WERI-Rb-1 (cell line): ENCODE results near the gene MLX.

Source experiments
- DNase-seq: peaks from one replicate; pipeline ENCODE4 v3.0.0-alpha.2; 2020
- H3K27ac ChIP-seq: fragments of 250-450 bp; sonication (Bioruptor Pico); 2 replicates; pipeline ENCODE4 v1.5.1; 2020; ENCODE audit warnings: mild to moderate bottlenecking, moderate library complexity
- H3K27me3 ChIP-seq: fragments of 250-450 bp; sonication (Bioruptor Pico); 2 replicates; pipeline ENCODE4 v1.5.1; 2021; ENCODE audit warnings: mild to moderate bottlenecking, low read depth, moderate library complexity; ENCODE audit not compliant: insufficient read depth, severe bottlenecking
- H3K36me3 ChIP-seq: fragments of 250-450 bp; sonication (Bioruptor Pico); 2 replicates; pipeline ENCODE4 v1.5.1; 2020; ENCODE audit warnings: mild to moderate bottlenecking, moderate library complexity
- H3K4me3 ChIP-seq: 2 replicates; pipeline ENCODE4 v1.5.1; 2011; ENCODE audit warnings: low read depth, mild to moderate bottlenecking, control low read depth, low read length
- H3K9me3 ChIP-seq: fragments of 250-450 bp; sonication (Bioruptor Pico); 2 replicates; pipeline ENCODE4 v1.5.1; 2021; ENCODE audit warnings: mild to moderate bottlenecking, moderate library complexity; ENCODE audit not compliant: severe bottlenecking
- TF ChIP-seq, protein P1 (sequence below): IDR thresholded peaks from 2 replicates; pipeline ENCODE4 v1.5.1; 2011; ENCODE audit warnings: low read depth, mild to moderate bottlenecking, control low read depth, inconsistent platforms, low read length

MLX gene

DNA sequence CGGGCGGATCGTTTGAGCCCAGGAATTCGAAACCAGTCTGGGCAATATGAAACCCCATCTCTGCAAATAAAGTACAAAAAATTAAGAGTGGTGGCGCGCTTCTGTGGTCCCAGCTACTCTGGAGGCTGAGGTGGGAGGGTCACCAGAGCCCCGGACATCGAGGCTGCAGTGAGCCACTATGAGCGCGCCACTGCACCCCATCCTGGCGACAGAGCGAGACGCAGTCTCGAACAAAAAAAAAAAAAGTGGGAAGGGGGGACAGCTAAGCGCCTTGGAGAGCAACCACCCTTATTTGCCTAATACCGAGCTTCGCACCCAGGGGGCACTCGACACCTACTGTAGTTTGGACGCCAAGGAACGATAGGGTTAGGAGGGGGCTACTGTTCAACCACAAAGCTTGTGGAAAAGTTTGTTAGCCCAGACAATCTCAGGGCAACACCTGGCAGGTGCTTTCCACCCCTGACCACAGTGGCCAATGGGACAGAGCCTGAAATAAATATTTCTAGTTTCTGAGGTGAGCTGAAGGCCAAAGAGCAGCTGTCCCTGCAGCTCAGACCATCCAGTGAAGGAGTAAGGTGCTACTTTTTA, 11.5 kb downstream of the MLX start:
- DNase-seq: peak; percentile 96
- peak overlapping the region; percentile 87 for H3K27ac ChIP-seq
- H3K9me3 ChIP-seq: no peaks in the 10 kb centered on the region
- no peaks in the 10 kb centered on the region for H3K27me3 ChIP-seq
- peak overlapping the region; percentile 89 for H3K4me3 ChIP-seq
- TF ChIP-seq, protein P1, sequence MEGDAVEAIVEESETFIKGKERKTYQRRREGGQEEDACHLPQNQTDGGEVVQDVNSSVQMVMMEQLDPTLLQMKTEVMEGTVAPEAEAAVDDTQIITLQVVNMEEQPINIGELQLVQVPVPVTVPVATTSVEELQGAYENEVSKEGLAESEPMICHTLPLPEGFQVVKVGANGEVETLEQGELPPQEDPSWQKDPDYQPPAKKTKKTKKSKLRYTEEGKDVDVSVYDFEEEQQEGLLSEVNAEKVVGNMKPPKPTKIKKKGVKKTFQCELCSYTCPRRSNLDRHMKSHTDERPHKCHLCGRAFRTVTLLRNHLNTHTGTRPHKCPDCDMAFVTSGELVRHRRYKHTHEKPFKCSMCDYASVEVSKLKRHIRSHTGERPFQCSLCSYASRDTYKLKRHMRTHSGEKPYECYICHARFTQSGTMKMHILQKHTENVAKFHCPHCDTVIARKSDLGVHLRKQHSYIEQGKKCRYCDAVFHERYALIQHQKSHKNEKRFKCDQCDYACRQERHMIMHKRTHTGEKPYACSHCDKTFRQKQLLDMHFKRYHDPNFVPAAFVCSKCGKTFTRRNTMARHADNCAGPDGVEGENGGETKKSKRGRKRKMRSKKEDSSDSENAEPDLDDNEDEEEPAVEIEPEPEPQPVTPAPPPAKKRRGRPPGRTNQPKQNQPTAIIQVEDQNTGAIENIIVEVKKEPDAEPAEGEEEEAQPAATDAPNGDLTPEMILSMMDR: peak; percentile 89
- peaks cover 75% of the 10 kb centered on the region for H3K36me3 ChIP-seq

DNA sequence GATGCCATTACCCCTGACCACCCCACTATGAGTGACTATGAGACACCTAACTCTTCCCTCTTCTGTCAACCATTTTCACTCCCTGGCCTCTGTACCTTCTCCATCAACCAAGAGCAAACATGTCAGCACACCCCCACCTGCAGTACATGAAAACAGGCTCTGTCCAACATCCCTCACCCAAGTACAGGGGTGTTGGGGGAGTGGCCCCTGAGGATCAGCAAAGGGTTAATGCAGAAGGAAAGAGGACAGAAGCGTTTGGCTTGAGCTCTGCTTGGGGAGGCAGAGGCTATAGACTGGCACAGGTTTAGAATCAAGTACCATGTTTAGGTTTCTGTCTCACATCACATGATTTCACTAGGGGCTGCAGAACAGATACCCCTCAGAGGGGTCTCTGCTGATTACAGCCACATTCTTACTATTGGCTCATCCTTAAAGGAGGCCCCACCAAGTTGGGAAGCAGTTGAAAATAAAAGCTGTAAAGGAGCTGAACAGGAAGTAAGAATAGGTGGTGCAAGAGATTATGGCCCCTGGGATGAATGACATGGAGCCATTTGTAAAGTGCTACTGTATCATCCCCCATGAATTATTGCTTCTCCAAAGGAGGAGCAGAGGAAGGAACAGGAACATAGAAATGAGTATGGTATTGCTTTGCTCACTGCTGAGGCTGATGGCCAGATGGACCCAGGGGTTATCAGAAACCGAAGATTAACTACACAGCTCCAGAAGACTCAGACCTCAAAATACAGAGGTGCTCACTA, 13.1 kb downstream of the MLX start:
- peak overlapping the region; percentile 9 for H3K27ac ChIP-seq

DNA sequence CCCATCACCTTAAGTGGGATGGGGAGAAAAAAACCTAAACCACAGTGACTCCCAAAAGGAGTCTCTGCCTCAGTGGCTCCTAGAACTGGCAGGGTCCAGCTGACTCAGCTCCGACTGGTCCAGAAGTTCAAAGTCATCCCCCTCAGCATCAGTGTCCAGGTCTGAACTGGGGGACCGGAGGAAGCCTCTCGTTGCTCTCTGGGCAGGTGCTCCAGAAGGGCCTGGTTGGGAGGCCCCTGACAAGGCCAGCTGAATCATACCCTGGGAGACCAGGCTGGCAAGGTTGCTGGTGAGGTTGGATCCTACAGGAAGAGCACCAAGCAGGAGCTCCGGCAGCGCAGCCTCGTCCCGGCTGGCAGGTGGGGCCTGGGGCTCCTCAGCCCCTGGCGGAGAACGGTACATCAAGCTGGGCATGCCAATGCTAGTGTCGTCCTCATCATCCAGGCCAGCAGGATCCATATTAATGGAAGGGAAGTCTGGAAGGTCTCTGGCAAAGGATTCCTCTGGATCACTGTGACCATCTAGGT, 14.9 kb downstream of the MLX start:
- no peaks in the 10 kb centered on the region for H3K27me3 ChIP-seq
- DNase-seq: no peak
- no peak overlapping the region for H3K27ac ChIP-seq
- no peaks in the 10 kb centered on the region for H3K9me3 ChIP-seq
- TF ChIP-seq, protein P1: no peak
- H3K4me3 ChIP-seq: no peak overlapping the region
- H3K36me3 ChIP-seq: peaks cover 72% of the 10 kb centered on the region

More for the DNA sequence above, 13.1 kb downstream of the MLX start:
- peak; percentile 47 for DNase-seq
- TF ChIP-seq, protein P1: no peak
- H3K4me3 ChIP-seq: no peak overlapping the region
- peaks cover 73% of the 10 kb centered on the region for H3K36me3 ChIP-seq
- H3K27me3 ChIP-seq: no peaks in the 10 kb centered on the region
- H3K9me3 ChIP-seq: no peaks in the 10 kb centered on the region

DNA sequence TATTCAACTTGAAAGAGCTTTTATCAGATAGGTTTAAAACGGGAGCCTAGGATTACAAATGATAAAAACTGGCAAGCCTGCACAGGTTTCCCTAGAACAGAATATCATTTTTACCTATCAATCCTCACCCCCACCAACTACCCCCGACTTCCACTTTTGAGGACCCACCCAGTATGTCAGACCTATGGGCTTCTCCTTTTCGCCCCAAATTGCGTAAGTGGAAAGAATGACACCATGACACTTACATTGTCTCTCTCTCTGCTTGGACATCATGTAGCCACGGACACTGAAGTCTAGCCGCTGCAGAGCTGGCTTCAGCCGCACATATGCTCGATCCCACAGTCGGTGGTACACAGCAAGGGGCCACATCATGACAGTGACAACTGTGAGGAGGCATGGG, 18.0 kb downstream of the MLX start:
- no peaks in the 10 kb centered on the region for H3K9me3 ChIP-seq
- H3K27ac ChIP-seq: no peak overlapping the region
- H3K36me3 ChIP-seq: peaks cover 84% of the 10 kb centered on the region
- DNase-seq: no peak
- H3K27me3 ChIP-seq: no peaks in the 10 kb centered on the region
- TF ChIP-seq, protein P1: no peak
- no peak overlapping the region for H3K4me3 ChIP-seq

DNA sequence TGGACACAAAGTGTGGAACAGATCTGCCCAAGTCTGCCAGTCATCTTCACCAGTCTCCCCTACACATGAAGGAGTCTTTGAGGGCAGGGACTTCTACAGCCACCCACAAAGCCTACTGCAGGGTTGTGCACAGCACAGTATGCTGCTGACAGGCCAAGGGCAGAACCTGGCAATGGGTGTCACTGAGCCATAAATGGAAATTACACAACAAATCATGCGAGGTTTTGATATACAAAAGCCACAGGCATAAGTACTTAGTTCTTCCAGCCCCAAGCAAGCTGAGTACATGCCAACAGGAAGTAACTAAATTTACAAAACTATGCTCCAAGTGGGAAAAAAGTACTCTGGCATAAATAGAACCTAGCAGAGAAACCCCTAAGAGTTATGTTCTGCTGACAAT, 18.5 kb downstream of the MLX start:
- no peak for DNase-seq
- Histone ChIP-seq H3K4me3 (no peak overlapping the region), H3K27me3 (no peaks in the 10 kb centered on the region), H3K9me3 (no peaks in the 10 kb centered on the region), H3K27ac (no peak overlapping the region), H3K36me3 (peaks cover 88% of the 10 kb centered on the region)
- TF ChIP-seq, protein P1: no peak
